ENCODE measurements around the gene REEP6. TPM values are rescaled to one million over a fixed set of nuclear protein-coding genes. Genes with fewer than 3 reads are reported as not detected.

The REEP6 gene
- total RNA-seq, 1 experiment from 2014 or later: 9.2 TPM

- no peak overlapping the region for H3K4me3 ChIP-seq (ENCODE audit: low read depth in 2 of 2, low read length in 2 of 2)
- in situ Hi-C loops (cut with HindIII; ENCODE audit: low pct_unique_long_range_greater_than_20kb, low sequenced_read_pairs) (no loop called here), intact Hi-C loops (cut with micrococcal nuclease; ENCODE audit: unreplicated experiment) (no loop called here)
- H3K27me3 ChIP-seq (ENCODE audit: control insufficient read depth, insufficient read depth, low read length): no peaks in the 10 kb centered on the region
- ChIA-PET POLR2A (no interaction called here), CTCF (interaction anchor here (0.7 kb wide), 1 partner anchor 48 kb away, joined by 3 read pairs; no protein-coding TSS in a partner anchor)
- no TSS peak for BruUV-seq (replicated peaks)
- ATAC-seq (no peak), DNase-seq (ENCODE audit: low read depth, low spot score) (no peak)
- H3K4me1 ChIP-seq (ENCODE audit: control insufficient read depth, insufficient read depth, low read length): no peaks in the 10 kb centered on the region
- TF ChIP-seq REST (IDR thresholded peaks at IDR 0.05; ENCODE audit: insufficient read depth in 1 of 2, low read depth in 2 of 2, low read length in 1 of 2) (no peak), SIN3A (IDR thresholded peaks at IDR 0.05; ENCODE audit: borderline replicate concordance, insufficient read depth, low read depth, low read length) (no peak), CTCF (IDR thresholded peaks at IDR 0.05) (no peak), TCF7L2 (IDR thresholded peaks at IDR 0.05; ENCODE audit: low read depth, low read length) (no peak), POLR2AphosphoS5 (IDR thresholded peaks at IDR 0.05; ENCODE audit: low read depth, low read length) (no peak)
- H3K9me3 ChIP-seq (ENCODE audit: control insufficient read depth, insufficient read depth, low read depth, low read length): no peaks in the 10 kb centered on the region
- H3K36me3 ChIP-seq (ENCODE audit: control insufficient read depth, insufficient read depth, low read length): peaks cover 2% of the 10 kb centered on the region; the same call in 1 of the 2 replicates
- no peak overlapping the region for H3K27ac ChIP-seq (ENCODE audit: low read length)
Measured at GRCh38 chr19:1509602-1510441, 18.8 kb downstream of the REEP6 start.

GRCh38 chr19:1510442-1510806, 19.4 kb downstream of the REEP6 start:
- ATAC-seq (no peak), DNase-seq (ENCODE audit: low read depth, low spot score) (no peak)
- ChIA-PET POLR2A (no interaction called here), CTCF (no interaction called here)
- BruUV-seq (replicated peaks): no TSS peak
- Histone ChIP-seq H3K36me3 (ENCODE audit: control insufficient read depth, insufficient read depth, low read length) (peaks cover 2% of the 10 kb centered on the region; the same call in 1 of the 2 replicates), H3K9me3 (ENCODE audit: control insufficient read depth, insufficient read depth, low read depth, low read length) (no peaks in the 10 kb centered on the region), H3K4me1 (ENCODE audit: control insufficient read depth, insufficient read depth, low read length) (no peaks in the 10 kb centered on the region), H3K4me3 (ENCODE audit: low read depth in 2 of 2, low read length in 2 of 2) (no peak overlapping the region), H3K27ac (ENCODE audit: low read length) (no peak overlapping the region), H3K27me3 (ENCODE audit: control insufficient read depth, insufficient read depth, low read length) (no peaks in the 10 kb centered on the region)
- in situ Hi-C loops (cut with HindIII; ENCODE audit: low pct_unique_long_range_greater_than_20kb, low sequenced_read_pairs) (no loop called here), intact Hi-C loops (cut with micrococcal nuclease; ENCODE audit: unreplicated experiment) (no loop called here)
- TF ChIP-seq SIN3A (IDR thresholded peaks at IDR 0.05; ENCODE audit: borderline replicate concordance, insufficient read depth, low read depth, low read length): no peak

- intact Hi-C loops (cut with micrococcal nuclease; ENCODE audit: unreplicated experiment): no loop called here
Measured at GRCh38 chr19:1510807-1511206, 19.8 kb downstream of the REEP6 start.

More at GRCh38 chr19:1510807-1511206, 19.8 kb downstream of the REEP6 start:
- Histone ChIP-seq H3K36me3 (ENCODE audit: control insufficient read depth, insufficient read depth, low read length) (peaks cover 2% of the 10 kb centered on the region; the same call in 1 of the 2 replicates), H3K27me3 (ENCODE audit: control insufficient read depth, insufficient read depth, low read length) (no peaks in the 10 kb centered on the region), H3K9me3 (ENCODE audit: control insufficient read depth, insufficient read depth, low read depth, low read length) (no peaks in the 10 kb centered on the region), H3K27ac (ENCODE audit: low read length) (no peak overlapping the region), H3K4me1 (ENCODE audit: control insufficient read depth, insufficient read depth, low read length) (no peaks in the 10 kb centered on the region), H3K4me3 (ENCODE audit: low read depth in 2 of 2, low read length in 2 of 2) (no peak overlapping the region)
- DNase-seq (ENCODE audit: low read depth, low spot score) (no peak), ATAC-seq (no peak)
- BruUV-seq (replicated peaks): no TSS peak
- in situ Hi-C loops (cut with HindIII; ENCODE audit: low pct_unique_long_range_greater_than_20kb, low sequenced_read_pairs): no loop called here
- CTCF ChIA-PET: no interaction called here
- TF ChIP-seq SIN3A (IDR thresholded peaks at IDR 0.05; ENCODE audit: borderline replicate concordance, insufficient read depth, low read depth, low read length): no peak
- TF ChIP-seq CTCF (IDR thresholded peaks at IDR 0.05): no peak
- no peak for TF ChIP-seq TCF7L2 (IDR thresholded peaks at IDR 0.05; ENCODE audit: low read depth, low read length)
- TF ChIP-seq REST (IDR thresholded peaks at IDR 0.05; ENCODE audit: insufficient read depth in 1 of 2, low read depth in 2 of 2, low read length in 1 of 2): no peak
- no peak for TF ChIP-seq POLR2AphosphoS5 (IDR thresholded peaks at IDR 0.05; ENCODE audit: low read depth, low read length)
- POLR2A ChIA-PET: no interaction called here

All from Panc1 (cell line).